ENCODE data around the gene SLC66A2. TPM values are rescaled to one million over a fixed set of nuclear protein-coding genes. Genes with fewer than 3 reads are reported as not detected.

Gene SLC66A2
- total RNA-seq, 1 experiment from 2014 or later, result 30.5 TPM

Other genes starting within 250 kb of the SLC66A2 start
- gene KCNG2, start 153.7 kb downstream of the SLC66A2 start, total RNA-seq (2014; rRNA removed; shearing (Covaris generic)), result not detected in 2 replicates
- gene HSBP1L1, start 13.0 kb upstream of the SLC66A2 start, total RNA-seq (2014; rRNA removed; shearing (Covaris generic)), result 1.8 and 6.8 TPM in 2 replicates
- gene TXNL4A, start 36.9 kb upstream of the SLC66A2 start, total RNA-seq (2014; rRNA removed; shearing (Covaris generic)), result 96.0 and 135 TPM in 2 replicates
- 27.2 and 40.5 TPM in 2 replicates for gene RBFA, start 82.8 kb upstream of the SLC66A2 start, total RNA-seq (2014; rRNA removed; shearing (Covaris generic))
- 15.8 and 28.7 TPM in 2 replicates for gene ADNP2, start 157.6 kb upstream of the SLC66A2 start, total RNA-seq (2014; rRNA removed; shearing (Covaris generic))

All from M059J (cell line).